Hair follicle dermal papilla cell (primary cell): ENCODE data around the gene SARS1. TPM values are rescaled to one million over a fixed set of nuclear protein-coding genes. Genes with fewer than 3 reads are reported as not detected.

Source experiments
- total RNA-seq: library from RNA; depleted of rRNA; stranded (reverse); fragments of >200 nt; gene quantifications from 2 replicates; pipeline ENCODE4 v1.2.3, GENCODE V29; 2012

SARS1 gene
- total RNA-seq = 299 and 317 TPM in 2 replicates

DNA sequence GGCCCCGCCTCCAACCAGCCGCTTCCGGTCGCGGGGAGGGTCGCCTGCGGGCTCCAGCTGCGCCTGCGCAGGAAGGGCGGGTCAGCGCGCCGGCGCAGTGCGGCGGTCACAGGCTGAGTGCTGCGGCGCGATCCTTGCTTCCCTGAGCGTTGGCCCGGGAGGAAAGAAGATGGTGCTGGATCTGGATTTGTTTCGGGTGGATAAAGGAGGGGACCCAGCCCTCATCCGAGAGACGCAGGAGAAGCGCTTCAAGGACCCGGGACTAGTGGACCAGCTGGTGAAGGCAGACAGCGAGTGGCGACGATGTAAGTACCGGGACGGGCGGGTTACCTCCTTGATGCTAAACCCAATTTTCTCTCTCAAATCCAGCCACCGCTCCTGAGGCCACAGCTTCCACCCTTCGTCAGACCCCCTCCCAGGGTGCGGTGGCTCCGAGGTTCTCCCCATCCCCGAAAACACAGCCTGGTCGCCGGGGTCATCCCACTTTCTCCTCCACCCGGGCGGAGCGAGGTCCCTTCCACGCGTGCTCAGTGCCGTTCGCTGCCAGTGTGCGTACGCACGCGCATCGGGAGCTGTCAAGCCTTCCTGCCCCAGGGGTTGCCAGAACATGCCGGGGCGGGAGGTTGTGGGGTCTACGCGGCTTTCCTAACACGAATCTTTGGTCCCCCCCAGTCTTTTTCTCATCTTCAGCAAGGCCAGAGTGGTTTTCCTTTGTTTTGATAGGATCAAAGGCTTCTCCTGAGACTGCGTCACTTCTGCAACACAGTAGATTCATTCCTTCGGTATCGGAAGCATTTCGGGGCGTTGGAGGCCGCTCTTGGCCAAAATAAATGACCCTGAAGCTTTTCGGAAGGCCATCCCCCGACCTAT lies at the start of gene SARS1:
TSS of gene SARS1 (plus strand) at position 95 of the 870 bp plus-strand sequence. CDS start at position 170, 75 bp downstream.

GRCh38 chr1:109248797-109249629 lies 35.3 kb downstream of the SARS1 start, which contains the start of gene CELSR2:
Gene CELSR2, plus strand, starts transcription at chr1:109249539. Its CDS starts 541 bp downstream, at chr1:109250080.

DNA sequence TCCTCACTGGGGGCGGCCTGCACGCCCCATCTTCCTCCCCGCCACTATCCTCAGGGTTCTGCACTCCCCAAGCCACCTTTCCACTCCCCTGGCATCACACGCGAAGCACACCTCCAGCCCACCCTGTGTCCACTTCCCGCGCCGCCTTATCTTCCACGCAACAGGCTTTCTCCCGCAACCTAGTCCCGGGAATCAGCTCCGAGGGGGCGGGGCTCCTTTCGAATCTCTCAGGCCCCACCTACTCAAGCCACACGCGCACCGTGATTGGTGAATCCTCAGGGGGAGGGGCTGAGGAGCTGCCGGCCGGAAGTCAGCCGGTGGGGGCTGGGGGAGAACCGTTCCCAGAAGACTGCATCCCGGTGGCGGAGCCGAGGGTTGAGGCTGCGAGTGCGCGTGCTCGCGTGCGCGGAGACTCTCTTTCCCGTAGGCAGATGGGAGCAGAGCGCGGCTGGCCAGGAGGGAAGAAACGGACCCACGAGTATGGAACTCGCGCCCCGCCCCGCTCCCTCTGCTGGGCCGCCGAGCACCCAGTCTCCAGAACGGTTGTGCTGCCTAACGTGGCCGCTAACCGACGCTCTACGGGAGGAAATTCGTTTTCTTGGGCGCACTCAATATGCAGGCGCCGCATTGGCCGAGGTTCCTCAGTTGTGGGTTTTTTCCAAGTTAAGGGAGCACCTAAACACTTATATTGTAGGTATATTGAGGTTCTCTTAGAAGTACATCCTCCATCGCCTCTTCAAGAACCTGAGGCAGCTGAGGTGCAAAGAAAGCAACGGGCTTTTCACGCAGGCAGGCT lies 69.4 kb downstream of the SARS1 start, which contains the start of gene PSRC1:
TSS of gene PSRC1 (minus strand) at position 194 of the 796 bp plus-strand sequence.

Other genes starting within 250 kb of the SARS1 start
- 23.4 and 23.7 TPM in 2 replicates for gene WDR47, start 171.8 kb upstream of the SARS1 start, total RNA-seq
- gene TAF13, start 137.9 kb upstream of the SARS1 start, total RNA-seq = 68.7 and 86.2 TPM in 2 replicates
- 32.2 and 34.1 TPM in 2 replicates for gene TMEM167B, start 123.2 kb upstream of the SARS1 start, total RNA-seq
- gene ELAPOR1, start 99.8 kb upstream of the SARS1 start, total RNA-seq = 0.32 and 0.85 TPM in 2 replicates
- 0.97 and 1.8 TPM in 2 replicates for gene CELSR2, start 35.6 kb downstream of the SARS1 start, total RNA-seq
- 3.0 and 5.0 TPM in 2 replicates for gene PSRC1, start 69.2 kb downstream of the SARS1 start, total RNA-seq
- not detected in 2 replicates for gene MYBPHL, start 93.1 kb downstream of the SARS1 start, total RNA-seq
- gene SORT1, start 184.0 kb downstream of the SARS1 start, total RNA-seq = 9.6 and 13.1 TPM in 2 replicates
- gene PSMA5, start 212.5 kb downstream of the SARS1 start, total RNA-seq = 31.3 and 47.8 TPM in 2 replicates